LNCAP (cell line): ENCODE measurements around the gene PPP1R14C.

Experiments
- TF ChIP-seq, protein P1 (sequence below): fragments of 450-650 bp; IDR thresholded peaks from 2 replicates; pipeline ENCODE4 v1.5.1; 2017; ENCODE audit warnings: mild to moderate bottlenecking

PPP1R14C gene

DNA sequence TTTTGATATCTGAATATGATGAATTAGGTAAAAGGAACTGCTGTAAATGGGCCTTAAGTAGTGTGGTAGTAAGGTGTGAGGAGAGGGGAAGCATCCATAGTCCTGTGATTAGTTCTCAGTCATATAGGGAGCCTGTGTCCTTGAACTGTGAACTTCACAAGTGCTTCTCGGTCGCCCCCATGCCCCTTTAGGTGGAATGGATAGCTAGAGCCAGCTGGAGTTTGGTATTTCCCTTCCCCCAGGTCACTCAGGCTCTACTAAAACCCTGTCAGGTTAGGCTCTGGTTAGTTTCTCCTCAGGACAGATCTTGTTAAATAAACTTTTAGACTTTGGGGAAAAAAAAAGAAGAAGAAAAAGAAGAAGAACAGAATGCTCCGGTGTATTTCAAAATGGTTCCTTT is 82.0 kb downstream of the PPP1R14C start:
- TF ChIP-seq, protein P1, sequence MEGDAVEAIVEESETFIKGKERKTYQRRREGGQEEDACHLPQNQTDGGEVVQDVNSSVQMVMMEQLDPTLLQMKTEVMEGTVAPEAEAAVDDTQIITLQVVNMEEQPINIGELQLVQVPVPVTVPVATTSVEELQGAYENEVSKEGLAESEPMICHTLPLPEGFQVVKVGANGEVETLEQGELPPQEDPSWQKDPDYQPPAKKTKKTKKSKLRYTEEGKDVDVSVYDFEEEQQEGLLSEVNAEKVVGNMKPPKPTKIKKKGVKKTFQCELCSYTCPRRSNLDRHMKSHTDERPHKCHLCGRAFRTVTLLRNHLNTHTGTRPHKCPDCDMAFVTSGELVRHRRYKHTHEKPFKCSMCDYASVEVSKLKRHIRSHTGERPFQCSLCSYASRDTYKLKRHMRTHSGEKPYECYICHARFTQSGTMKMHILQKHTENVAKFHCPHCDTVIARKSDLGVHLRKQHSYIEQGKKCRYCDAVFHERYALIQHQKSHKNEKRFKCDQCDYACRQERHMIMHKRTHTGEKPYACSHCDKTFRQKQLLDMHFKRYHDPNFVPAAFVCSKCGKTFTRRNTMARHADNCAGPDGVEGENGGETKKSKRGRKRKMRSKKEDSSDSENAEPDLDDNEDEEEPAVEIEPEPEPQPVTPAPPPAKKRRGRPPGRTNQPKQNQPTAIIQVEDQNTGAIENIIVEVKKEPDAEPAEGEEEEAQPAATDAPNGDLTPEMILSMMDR: no peak

DNA sequence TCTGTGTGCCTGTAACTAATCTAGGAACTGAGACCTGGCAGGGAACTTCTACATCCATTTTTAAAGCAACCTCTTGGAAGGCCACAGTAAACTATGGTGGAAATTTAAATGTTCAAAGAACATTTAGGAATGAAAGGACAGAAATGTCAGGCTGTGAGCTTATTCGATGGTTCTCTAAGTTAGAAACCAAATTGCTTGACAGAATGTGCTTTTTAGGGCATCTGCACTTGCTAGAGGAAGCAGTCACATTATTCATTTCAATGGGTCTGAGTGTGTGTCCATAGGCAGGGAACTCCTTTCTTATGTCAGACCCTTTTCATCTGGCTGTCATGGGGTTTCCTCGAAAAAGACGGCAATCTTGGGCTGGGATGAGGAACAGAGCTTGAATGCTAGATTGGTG is 84.4 kb downstream of the PPP1R14C start:
- TF ChIP-seq, protein P1: no peak

DNA sequence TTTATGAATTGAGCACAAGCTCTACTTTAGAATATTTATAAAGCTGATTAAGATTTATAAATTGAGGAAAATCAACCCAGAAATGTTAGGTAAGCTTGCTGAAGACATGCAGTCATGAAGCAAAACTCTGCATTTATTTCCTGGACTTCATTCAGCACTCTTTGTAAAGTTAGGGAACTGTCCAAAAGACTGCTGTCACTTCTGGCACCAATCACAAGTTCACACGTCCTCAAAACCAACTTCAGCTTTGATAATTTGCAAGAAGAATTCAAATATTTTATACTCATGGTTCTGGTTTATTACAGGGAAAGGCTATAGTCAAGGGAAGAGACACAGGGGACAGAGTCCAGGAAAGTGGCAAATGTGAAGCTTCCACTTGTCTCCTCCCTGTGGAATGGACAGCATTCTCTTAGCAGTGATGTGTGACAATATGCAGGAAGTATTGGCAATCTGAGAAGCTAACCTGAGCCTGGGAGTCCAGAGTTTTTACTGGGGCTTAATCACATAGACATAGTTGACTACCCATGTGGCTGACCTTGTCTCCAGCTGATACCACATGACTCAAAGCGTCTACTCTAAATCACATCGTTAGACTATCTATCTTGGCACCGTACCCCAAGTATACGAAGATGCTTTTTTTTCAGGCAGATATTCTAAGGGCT is 85.4 kb downstream of the PPP1R14C start:
- TF ChIP-seq, protein P1: no peak

DNA sequence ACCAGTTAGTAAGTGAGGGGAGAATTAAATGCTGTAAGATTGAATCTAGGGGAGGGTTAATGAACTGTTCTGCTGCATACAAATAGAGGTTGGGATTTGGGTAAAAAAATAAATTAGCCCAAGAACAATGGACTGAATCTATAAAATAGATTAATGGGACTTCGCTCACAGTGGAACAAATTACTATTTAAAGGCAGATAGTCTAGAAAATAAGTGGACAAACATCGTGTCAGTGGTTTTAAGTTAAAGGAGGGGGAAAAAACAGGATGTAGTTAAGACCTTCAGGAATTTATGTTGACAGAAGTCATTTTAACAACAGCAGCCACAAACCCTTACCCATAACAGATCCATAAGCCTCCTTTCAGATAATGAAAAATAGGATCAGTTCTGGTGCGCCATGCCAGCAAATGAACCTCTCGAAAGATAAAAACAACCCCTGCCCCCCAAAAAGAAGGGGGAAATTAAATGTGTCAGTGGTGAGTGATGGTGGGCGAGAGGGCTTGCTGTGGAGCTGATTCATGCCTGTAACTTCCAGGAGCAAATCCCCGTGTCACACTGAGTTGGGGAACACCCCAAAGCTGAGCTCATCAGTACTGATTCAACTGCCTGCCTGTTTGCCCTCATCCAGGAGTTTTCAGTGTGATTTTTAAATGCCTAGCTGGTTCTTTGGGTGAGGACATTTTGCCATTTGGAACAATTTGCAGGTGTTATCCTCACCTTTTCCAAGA is 86.8 kb downstream of the PPP1R14C start:
- TF ChIP-seq, protein P1: no peak

DNA sequence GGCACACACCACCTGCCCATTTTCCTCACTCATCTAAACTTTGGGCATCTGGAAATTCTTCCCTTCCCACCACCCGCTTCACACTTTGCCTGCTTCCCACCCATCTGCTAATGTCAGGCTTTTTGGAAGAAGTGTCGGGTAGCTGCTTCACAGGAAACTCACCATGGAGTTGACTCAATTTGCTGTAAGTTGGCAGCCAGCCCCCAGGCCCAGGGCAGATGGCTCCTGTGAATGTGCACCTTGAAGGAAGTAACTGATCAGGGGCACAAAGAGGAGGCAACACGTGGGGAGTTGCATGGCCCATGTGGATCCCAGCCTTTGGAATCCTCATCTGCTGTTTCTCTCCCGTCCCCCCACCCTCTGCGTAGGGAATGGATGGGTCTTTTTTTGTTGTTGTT is 87.3 kb downstream of the PPP1R14C start:
- TF ChIP-seq, protein P1: no peak

DNA sequence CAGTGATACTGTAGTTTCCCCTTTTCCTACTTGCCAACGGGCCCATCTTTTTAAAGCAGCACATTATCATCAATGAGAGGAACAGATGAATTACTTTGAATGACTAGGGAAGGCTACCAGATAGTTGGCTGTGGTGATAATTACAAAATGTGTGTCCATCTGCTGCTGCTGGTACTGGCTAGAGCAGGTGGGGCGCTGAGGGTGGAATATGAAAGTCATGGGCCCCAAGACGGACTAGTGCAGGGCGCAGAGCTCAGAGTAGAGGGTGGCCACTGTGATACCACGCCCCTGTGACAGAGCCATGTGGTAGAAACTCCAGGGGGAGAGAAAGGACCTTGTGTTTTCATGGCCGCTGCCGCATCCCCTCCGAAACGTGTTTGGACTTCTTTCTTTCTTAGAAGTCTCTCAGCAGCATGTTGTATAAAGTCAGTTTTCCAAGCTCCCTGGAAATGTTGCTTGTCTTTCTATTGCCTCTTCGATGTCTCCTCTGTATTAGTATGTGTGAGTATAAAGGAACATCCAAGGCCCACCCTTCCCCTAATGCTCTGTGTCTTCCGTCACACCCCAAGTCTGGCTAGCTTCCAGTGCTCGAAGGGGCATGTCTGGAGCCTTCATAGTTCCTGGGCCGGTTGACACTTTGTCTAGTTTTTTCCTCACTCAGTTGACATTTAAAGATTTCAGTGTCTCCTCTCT is 88.1 kb downstream of the PPP1R14C start:
- TF ChIP-seq, protein P1: no peak

DNA sequence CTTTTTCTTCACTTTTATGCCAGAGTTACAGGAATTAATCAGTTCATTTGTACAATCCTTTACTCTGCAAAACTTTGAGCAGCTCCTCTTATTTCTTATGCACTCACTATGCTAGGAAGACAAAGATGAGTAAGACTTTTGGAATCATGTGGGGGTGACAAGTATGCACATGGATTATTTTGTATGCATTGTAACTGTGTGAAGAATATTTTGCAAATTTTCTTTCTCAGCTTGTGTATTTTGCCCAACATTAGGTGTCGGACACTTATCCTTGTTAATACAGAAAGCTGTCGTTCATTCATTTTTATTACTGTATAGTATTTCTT is 88.6 kb downstream of the PPP1R14C start:
- TF ChIP-seq, protein P1: no peak
